ENCODE measurements around the gene TAC3.

DNA sequence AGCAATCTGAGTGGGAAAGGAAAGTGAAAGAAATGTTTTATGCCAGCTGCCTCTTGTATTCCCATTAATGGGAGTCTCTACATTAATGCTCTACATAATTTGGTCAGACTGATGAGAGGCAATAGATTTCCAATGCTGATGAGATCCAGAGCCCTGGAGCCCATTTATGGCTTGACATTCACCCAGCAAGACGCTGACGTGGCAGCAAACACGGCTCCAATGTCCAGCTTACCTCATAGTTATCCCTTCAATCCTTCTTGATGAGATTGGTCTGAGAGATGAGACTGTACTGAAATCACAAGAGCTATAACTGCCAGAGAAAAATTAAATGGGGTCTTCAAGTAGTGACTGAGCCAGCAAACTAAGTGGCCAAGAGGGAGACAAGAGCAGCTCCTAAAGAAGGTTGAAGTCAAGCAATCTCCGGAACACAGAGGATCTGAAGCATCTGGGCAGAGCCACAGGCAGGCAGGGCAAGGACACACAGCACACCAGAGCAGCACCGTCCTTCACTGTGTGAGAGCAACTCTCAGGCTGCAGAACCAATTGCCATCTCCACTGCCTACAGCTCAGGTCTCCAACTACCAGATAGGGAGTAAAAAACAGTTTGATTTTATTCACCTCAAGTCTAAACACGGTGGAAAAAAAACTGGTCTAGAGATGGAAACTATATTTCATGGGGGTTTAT is 40.9 kb upstream of the TAC3 start:
- no peak for TF ChIP-seq ZNF274 (IDR thresholded peaks at IDR 0.05; ENCODE audit: low read depth, low read length)
- TF ChIP-seq YY1 (IDR thresholded peaks at IDR 0.05; ENCODE audit: insufficient read depth, insufficient read length), result no peak
- no peak for TF ChIP-seq SUZ12 (IDR thresholded peaks at IDR 0.05; ENCODE audit: extremely low read depth, insufficient read depth, insufficient read length)

Data from NT2/D1 (cell line).